ENCODE results near the gene SHISA6. TPM values are rescaled to one million over a fixed set of nuclear protein-coding genes. Genes with fewer than 3 reads are reported as not detected.
"Not testable (repeated sequence)": the region's sequence is repeated elsewhere in the genome, so short reads cannot be mapped to it uniquely, and the experiment has no call there.

Gene SHISA6
- total RNA-seq, 2 experiments from 2014 or later = not detected

- DNase-seq = no peak
- intact Hi-C loops (cut with DNase I, micrococcal nuclease) = loop anchor here in 1 of 2 experiments (10.0 kb wide), 1 partner anchor 246 kb away; no protein-coding TSS in a partner anchor
- Mint-ChIP-seq H3K9me3 (ENCODE audit: low read depth) (peaks cover 7% of the 10 kb centered on the region), H3K36me3 (ENCODE audit: low read depth) (no peaks in the 10 kb centered on the region), H3K4me3 (no peak overlapping the region), H3K27ac (no peak overlapping the region), H3K4me1 (no peaks in the 10 kb centered on the region), H3K27me3 (no peaks in the 10 kb centered on the region)
- ChIA-PET POLR2A (no interaction called here), CTCF (interaction anchor here (0.7 kb wide), 1 partner anchor 276 kb away, joined by 3 read pairs; no protein-coding TSS in a partner anchor)
- no peak for ATAC-seq
Observed at GRCh38 chr17:11308531-11308930, 67.5 kb downstream of the SHISA6 start.

- intact Hi-C loops (cut with DNase I, micrococcal nuclease) = loop anchor here in 1 of 2 experiments (10.0 kb wide), 1 partner anchor 246 kb away; no protein-coding TSS in a partner anchor
- H3K4me3 Mint-ChIP-seq = no peak overlapping the region
- DNase-seq (no peak), ATAC-seq (no peak)
- ChIA-PET POLR2A (interaction anchor here (0.8 kb wide), 1 partner anchor 22 kb away, joined by 3 read pairs; no protein-coding TSS in a partner anchor), CTCF (interaction anchor here (0.7 kb wide), 1 partner anchor 277 kb away, joined by 3 read pairs; no protein-coding TSS in a partner anchor)
- no peaks in the 10 kb centered on the region for H3K4me1 Mint-ChIP-seq
- H3K9me3 Mint-ChIP-seq (ENCODE audit: low read depth) = peaks cover 7% of the 10 kb centered on the region
- H3K36me3 Mint-ChIP-seq (ENCODE audit: low read depth) = no peaks in the 10 kb centered on the region
- H3K27me3 Mint-ChIP-seq = no peaks in the 10 kb centered on the region
- no peak overlapping the region for H3K27ac Mint-ChIP-seq
Observed at GRCh38 chr17:11309033-11309432, 68.0 kb downstream of the SHISA6 start.

- intact Hi-C loops (cut with DNase I, micrococcal nuclease) = loop anchor here in 1 of 2 experiments (10.0 kb wide), 1 partner anchor 245 kb away; no protein-coding TSS in a partner anchor
- Mint-ChIP-seq H3K27me3 (no peaks in the 10 kb centered on the region), H3K4me3 (no peak overlapping the region), H3K9me3 (ENCODE audit: low read depth) (peaks cover 5% of the 10 kb centered on the region), H3K27ac (no peak overlapping the region), H3K36me3 (ENCODE audit: low read depth) (no peaks in the 10 kb centered on the region), H3K4me1 (no peaks in the 10 kb centered on the region)
- CTCF ChIA-PET = no interaction called here
- no peak for DNase-seq
- POLR2A ChIA-PET = interaction anchor here (0.8 kb wide), 1 partner anchor 22 kb away, joined by 3 read pairs; no protein-coding TSS in a partner anchor
- ATAC-seq = no peak
Observed at GRCh38 chr17:11309850-11310249, 68.8 kb downstream of the SHISA6 start.

GRCh38 chr17:11316451-11316850 is 75.4 kb downstream of the SHISA6 start:
- H3K27ac Mint-ChIP-seq; H3K4me3 Mint-ChIP-seq; intact Hi-C loops (cut with DNase I, micrococcal nuclease); CTCF ChIA-PET; H3K4me1 Mint-ChIP-seq; H3K9me3 Mint-ChIP-seq (ENCODE audit: low read depth); POLR2A ChIA-PET; H3K27me3 Mint-ChIP-seq; DNase-seq; H3K36me3 Mint-ChIP-seq (ENCODE audit: low read depth); ATAC-seq: not testable (repeated sequence)

GRCh38 chr17:11318207-11318606 is 77.2 kb downstream of the SHISA6 start:
- DNase-seq = no peak
- peaks cover 1% of the 10 kb centered on the region for H3K9me3 Mint-ChIP-seq (ENCODE audit: low read depth)
- ChIA-PET CTCF (no interaction called here), POLR2A (no interaction called here)
- no peaks in the 10 kb centered on the region for H3K4me1 Mint-ChIP-seq
- no peak overlapping the region for H3K27ac Mint-ChIP-seq
- intact Hi-C loops (cut with DNase I, micrococcal nuclease) = no loop called here
- H3K27me3 Mint-ChIP-seq = no peaks in the 10 kb centered on the region
- no peak for ATAC-seq
- H3K36me3 Mint-ChIP-seq (ENCODE audit: low read depth) = no peaks in the 10 kb centered on the region
- no peak overlapping the region for H3K4me3 Mint-ChIP-seq

GRCh38 chr17:11319894-11320293 is 78.9 kb downstream of the SHISA6 start:
- intact Hi-C loops (cut with DNase I, micrococcal nuclease) = no loop called here
- peaks cover 1% of the 10 kb centered on the region for H3K9me3 Mint-ChIP-seq (ENCODE audit: low read depth)
- H3K36me3 Mint-ChIP-seq (ENCODE audit: low read depth) = no peaks in the 10 kb centered on the region
- ChIA-PET POLR2A (no interaction called here), CTCF (no interaction called here)
- ATAC-seq = no peak
- H3K27ac Mint-ChIP-seq = no peak overlapping the region
- no peak for DNase-seq
- H3K27me3 Mint-ChIP-seq = no peaks in the 10 kb centered on the region
- no peaks in the 10 kb centered on the region for H3K4me1 Mint-ChIP-seq
- no peak overlapping the region for H3K4me3 Mint-ChIP-seq

- H3K36me3 Mint-ChIP-seq (ENCODE audit: low read depth) = no peaks in the 10 kb centered on the region
- no peaks in the 10 kb centered on the region for H3K4me1 Mint-ChIP-seq
- H3K9me3 Mint-ChIP-seq (ENCODE audit: low read depth) = peaks cover 1% of the 10 kb centered on the region
- H3K27me3 Mint-ChIP-seq = no peaks in the 10 kb centered on the region
- H3K4me3 Mint-ChIP-seq = no peak overlapping the region
- intact Hi-C loops (cut with DNase I, micrococcal nuclease) = no loop called here
- DNase-seq (no peak), ATAC-seq (no peak)
- CTCF ChIA-PET = interaction anchor here (0.6 to 1.3 kb wide), 2 partner anchors 13 to 322 kb away, joined by 3 to 4 read pairs; no protein-coding TSS in a partner anchor
- POLR2A ChIA-PET = no interaction called here
- no peak overlapping the region for H3K27ac Mint-ChIP-seq
Observed at GRCh38 chr17:11324021-11324420, 83.0 kb downstream of the SHISA6 start.

GRCh38 chr17:11324846-11325420 is 83.9 kb downstream of the SHISA6 start:
- intact Hi-C loops (cut with DNase I, micrococcal nuclease) = no loop called here
- Mint-ChIP-seq H3K4me3 (no peak overlapping the region), H3K9me3 (ENCODE audit: low read depth) (peaks cover 1% of the 10 kb centered on the region), H3K27ac (no peak overlapping the region), H3K4me1 (no peaks in the 10 kb centered on the region), H3K27me3 (no peaks in the 10 kb centered on the region), H3K36me3 (ENCODE audit: low read depth) (no peaks in the 10 kb centered on the region)
- ChIA-PET POLR2A (no interaction called here), CTCF (interaction anchor here (0.5 to 1.3 kb wide), 3 partner anchors 13 to 1091 kb away, joined by 3 to 4 read pairs (median 4); no protein-coding TSS in a partner anchor)
- ATAC-seq = no peak
- DNase-seq = no peak

- Mint-ChIP-seq H3K4me1 (no peaks in the 10 kb centered on the region), H3K27ac (no peak overlapping the region), H3K36me3 (ENCODE audit: low read depth) (no peaks in the 10 kb centered on the region), H3K27me3 (no peaks in the 10 kb centered on the region), H3K4me3 (no peak overlapping the region), H3K9me3 (ENCODE audit: low read depth) (peaks cover 1% of the 10 kb centered on the region)
- ATAC-seq (no peak), DNase-seq (no peak)
- intact Hi-C loops (cut with DNase I, micrococcal nuclease) = no loop called here
- ChIA-PET POLR2A (interaction anchor here (0.6 kb wide), 1 partner anchor 422 kb away, joined by 4 read pairs; no protein-coding TSS in a partner anchor), CTCF (no interaction called here)
Observed at GRCh38 chr17:11326492-11326891, 85.5 kb downstream of the SHISA6 start.

- Mint-ChIP-seq H3K36me3 (ENCODE audit: low read depth) (no peaks in the 10 kb centered on the region), H3K27me3 (no peaks in the 10 kb centered on the region), H3K4me3 (no peak overlapping the region), H3K27ac (no peak overlapping the region), H3K9me3 (ENCODE audit: low read depth) (no peaks in the 10 kb centered on the region), H3K4me1 (no peaks in the 10 kb centered on the region)
- intact Hi-C loops (cut with DNase I, micrococcal nuclease) = no loop called here
- DNase-seq = no peak
- no peak for ATAC-seq
- ChIA-PET POLR2A (no interaction called here), CTCF (no interaction called here)
Observed at GRCh38 chr17:11328770-11329169, 87.8 kb downstream of the SHISA6 start.

GRCh38 chr17:11330006-11330405 is 89.0 kb downstream of the SHISA6 start:
- Mint-ChIP-seq H3K4me1 (no peaks in the 10 kb centered on the region), H3K9me3 (ENCODE audit: low read depth) (no peaks in the 10 kb centered on the region), H3K36me3 (ENCODE audit: low read depth) (no peaks in the 10 kb centered on the region), H3K27ac (no peak overlapping the region), H3K27me3 (no peaks in the 10 kb centered on the region), H3K4me3 (no peak overlapping the region)
- intact Hi-C loops (cut with DNase I, micrococcal nuclease) = no loop called here
- POLR2A ChIA-PET = no interaction called here
- DNase-seq = no peak
- ATAC-seq = no peak
- CTCF ChIA-PET = no interaction called here

GRCh38 chr17:11330826-11331225 is 89.8 kb downstream of the SHISA6 start:
- Mint-ChIP-seq H3K4me1 (no peaks in the 10 kb centered on the region), H3K4me3 (no peak overlapping the region), H3K27ac (no peak overlapping the region), H3K36me3 (ENCODE audit: low read depth) (no peaks in the 10 kb centered on the region), H3K27me3 (no peaks in the 10 kb centered on the region), H3K9me3 (ENCODE audit: low read depth) (no peaks in the 10 kb centered on the region)
- DNase-seq = no peak
- ChIA-PET POLR2A (no interaction called here), CTCF (no interaction called here)
- ATAC-seq = no peak
- intact Hi-C loops (cut with DNase I, micrococcal nuclease) = no loop called here
